Karpas-422 (cell line): ENCODE measurements around the gene CYTH3. TPM values are rescaled to one million over a fixed set of nuclear protein-coding genes. Genes with fewer than 3 reads are reported as not detected.
A peak's percentile ranks its signal among the peaks of the same experiment; 100 is the strongest.
"Not testable (repeated sequence)": the region's sequence is repeated elsewhere in the genome, so short reads cannot be mapped to it uniquely, and the experiment has no call there.

Experiments
- DNase-seq: peaks from one replicate; pipeline ENCODE4 v3.0.0-alpha.2; 2015
- H2AFZ ChIP-seq: fragments of 200-600 bp; sonication (generic); 2 replicates; pipeline ENCODE4 v1.6.1; 2014; ENCODE audit warnings: antibody characterized with exemption, low read length, mixed read lengths
- H3K27ac ChIP-seq: fragments of 200-600 bp; sonication (generic); 2 replicates; pipeline ENCODE4 v1.5.1; 2014; ENCODE audit warnings: mild to moderate bottlenecking, low read length, moderate library complexity
- H3K27me3 ChIP-seq: fragments of 200-600 bp; sonication (generic); 2 replicates; pipeline ENCODE4 v1.6.1; 2014; ENCODE audit warnings: low read length, mixed read lengths
- H3K36me3 ChIP-seq: fragments of 200-600 bp; sonication (generic); 2 replicates; pipeline ENCODE4 v1.6.1; 2014; ENCODE audit warnings: low read length, mixed read lengths; ENCODE audit not compliant: insufficient read depth
- H3K4me1 ChIP-seq: fragments of 200-600 bp; sonication (generic); 2 replicates; pipeline ENCODE4 v1.6.1; 2014; ENCODE audit warnings: mild to moderate bottlenecking, low read length, mixed read lengths
- H3K4me2 ChIP-seq: fragments of 200-600 bp; sonication (generic); 2 replicates; pipeline ENCODE4 v1.6.1; 2014; ENCODE audit warnings: low read length, low read depth, mild to moderate bottlenecking; ENCODE audit not compliant: poor library complexity, severe bottlenecking
- H3K4me3 ChIP-seq: fragments of 200-600 bp; sonication (generic); 2 replicates; pipeline ENCODE4 v1.5.1; 2014; ENCODE audit warnings: mild to moderate bottlenecking, antibody characterized with exemption, low read length, mixed read lengths
- H3K79me2 ChIP-seq: fragments of 200-600 bp; sonication (generic); 2 replicates; pipeline ENCODE4 v1.6.1; 2014; ENCODE audit warnings: mild to moderate bottlenecking, low read length, mixed read lengths
- H3K9ac ChIP-seq: fragments of 200-600 bp; sonication (generic); 2 replicates; pipeline ENCODE4 v1.6.0; 2014; ENCODE audit warnings: low read length
- H3K9me2 ChIP-seq: fragments of 200-600 bp; sonication (generic), shearing (Covaris generic); replicated peaks from 2 replicates; pipeline ENCODE4 v1.6.0; 2014; ENCODE audit warnings: mild to moderate bottlenecking, low read length, moderate library complexity; ENCODE audit not compliant: insufficient read depth
- H3K9me3 ChIP-seq: fragments of 300-700, 200-600 bp; sonication (generic); 2 replicates; pipeline ENCODE4 v1.6.1; 2014; ENCODE audit warnings: low read length, mixed read lengths
- H4K20me1 ChIP-seq: fragments of 200-600 bp; sonication (generic); 2 replicates; pipeline ENCODE4 v1.6.1; 2014; ENCODE audit warnings: mild to moderate bottlenecking, antibody characterized with exemption, low read length, low read depth; ENCODE audit not compliant: insufficient read depth
- total RNA-seq: library from RNA; depleted of rRNA; stranded (reverse); fragments of >200 nt; shearing (Covaris generic); gene quantifications from 2 replicates; pipeline ENCODE4 v1.2.3, GENCODE V29; 2014; ENCODE audit warnings: low replicate concordance

CYTH3 gene
- total RNA-seq, 1 experiment from 2014 or later: 3.0 TPM

GRCh38 chr7:6288270-6288860, 15.9 kb upstream of the CYTH3 start:
- H3K9ac ChIP-seq: no peak overlapping the region
- no peaks in the 10 kb centered on the region for H3K27me3 ChIP-seq
- H4K20me1 ChIP-seq: no peaks in the 10 kb centered on the region
- H2AFZ ChIP-seq: no peak overlapping the region
- peak; percentile 7 for DNase-seq
- no peaks in the 10 kb centered on the region for H3K79me2 ChIP-seq
- H3K4me1 ChIP-seq: no peaks in the 10 kb centered on the region
- H3K36me3 ChIP-seq: no peaks in the 10 kb centered on the region
- H3K4me2 ChIP-seq: no peak overlapping the region
- no peak overlapping the region for H3K27ac ChIP-seq
- no peak overlapping the region for H3K4me3 ChIP-seq
- H3K9me3 ChIP-seq: no peaks in the 10 kb centered on the region
- no peaks in the 10 kb centered on the region for H3K9me2 ChIP-seq

DNA sequence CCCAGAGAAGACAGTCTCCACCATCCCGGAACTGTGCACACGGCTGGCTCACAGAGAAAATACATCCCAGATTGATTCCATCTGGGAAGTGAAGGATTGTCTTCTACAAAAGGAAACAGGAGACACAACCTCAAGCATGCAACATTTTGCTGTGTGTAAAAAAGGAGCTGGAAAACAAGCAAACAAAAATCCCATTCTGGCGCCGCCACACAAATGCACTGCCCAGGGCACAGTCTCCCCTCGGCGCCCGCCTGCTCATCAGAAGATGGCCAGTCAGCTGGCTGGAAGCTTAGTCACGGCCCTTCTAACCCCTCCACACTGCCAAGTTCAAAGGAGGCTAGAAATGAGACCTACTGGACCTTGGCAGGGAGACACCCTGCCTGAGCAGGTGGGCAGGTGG, 14.1 kb upstream of the CYTH3 start:
- Histone ChIP-seq H3K4me2 (no peak overlapping the region), H3K4me1 (no peaks in the 10 kb centered on the region), H3K27ac (no peak overlapping the region), H3K36me3 (no peaks in the 10 kb centered on the region), H2AFZ (no peak overlapping the region), H3K9me3 (no peaks in the 10 kb centered on the region), H3K9ac (no peak overlapping the region), H3K4me3 (no peak overlapping the region), H3K27me3 (no peaks in the 10 kb centered on the region), H3K79me2 (no peaks in the 10 kb centered on the region), H4K20me1 (no peaks in the 10 kb centered on the region), H3K9me2 (no peaks in the 10 kb centered on the region)
- peak; percentile 29 for DNase-seq

DNA sequence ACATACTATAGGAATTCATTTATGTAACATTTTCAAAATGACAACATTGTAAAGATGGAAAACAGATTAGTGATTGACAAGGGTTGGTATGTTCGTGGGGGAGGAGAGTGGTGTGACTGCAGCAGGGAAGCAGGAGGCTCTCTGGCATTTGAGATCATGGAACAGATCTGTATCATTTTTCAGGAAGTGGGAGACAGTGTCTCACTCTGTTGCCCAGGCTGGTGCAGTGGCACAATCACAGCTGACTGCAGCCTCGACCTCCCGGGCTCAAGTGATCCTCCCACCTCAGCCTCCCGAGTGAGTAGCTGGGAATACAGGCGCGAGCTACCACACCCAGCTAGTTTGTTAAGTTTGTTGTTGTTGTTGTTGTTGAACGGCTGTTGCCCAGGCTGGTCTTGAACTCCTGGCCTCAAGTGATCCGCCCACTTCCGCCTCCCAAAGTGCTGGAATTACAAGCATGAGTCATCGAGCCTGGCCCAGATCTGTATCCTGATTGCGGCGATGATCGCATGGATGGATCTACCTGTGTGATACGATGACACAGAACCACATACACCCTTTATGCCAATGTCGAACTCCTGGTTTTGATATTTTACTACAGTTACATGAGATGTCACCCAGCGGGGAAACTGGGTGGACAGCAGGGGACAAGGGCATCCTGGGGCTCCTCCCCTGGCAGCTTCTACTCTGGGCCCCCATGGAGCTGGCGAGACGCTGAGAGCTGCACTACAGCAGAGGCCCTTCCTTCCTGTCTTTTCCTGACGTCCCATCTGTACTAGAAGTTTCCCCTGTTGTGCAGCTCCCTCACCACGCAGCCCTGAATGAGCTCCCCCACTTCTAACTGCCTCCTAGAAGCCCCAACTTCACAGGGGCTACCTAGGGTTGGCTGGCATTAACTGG, 12.3 kb upstream of the CYTH3 start:
- Histone ChIP-seq H3K27me3 (no peaks in the 10 kb centered on the region), H4K20me1 (no peaks in the 10 kb centered on the region), H3K79me2 (no peaks in the 10 kb centered on the region), H3K9ac (no peak overlapping the region), H3K36me3 (no peaks in the 10 kb centered on the region), H3K4me2 (no peak overlapping the region), H3K4me1 (no peaks in the 10 kb centered on the region), H3K9me3 (no peaks in the 10 kb centered on the region), H3K9me2 (no peaks in the 10 kb centered on the region), H2AFZ (no peak overlapping the region), H3K27ac (no peak overlapping the region), H3K4me3 (no peak overlapping the region)
- DNase-seq: peak; percentile 22

DNA sequence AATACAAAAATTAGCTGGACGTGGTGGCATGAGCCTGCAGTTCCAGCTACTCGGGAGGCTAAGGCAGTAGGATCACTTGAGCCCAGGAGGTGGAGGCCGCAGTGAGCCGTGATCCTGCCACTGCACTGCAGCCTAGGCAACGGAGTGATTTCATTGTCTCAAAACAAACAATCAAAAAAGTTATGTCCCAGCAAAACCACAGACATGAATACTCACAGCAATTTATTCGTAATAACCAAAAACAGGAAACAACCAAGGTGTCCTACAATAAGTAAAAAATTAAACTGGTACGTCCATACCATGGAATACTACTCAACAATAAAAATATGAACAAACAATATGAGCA, 11.6 kb upstream of the CYTH3 start:
- Histone ChIP-seq H3K79me2 (no peaks in the 10 kb centered on the region), H3K4me2 (no peak overlapping the region), H3K36me3 (no peaks in the 10 kb centered on the region), H2AFZ (no peak overlapping the region), H3K4me3 (no peak overlapping the region), H3K9me3 (no peaks in the 10 kb centered on the region), H3K9ac (no peak overlapping the region), H3K27me3 (no peaks in the 10 kb centered on the region), H3K4me1 (no peaks in the 10 kb centered on the region), H3K9me2 (no peaks in the 10 kb centered on the region), H4K20me1 (no peaks in the 10 kb centered on the region), H3K27ac (no peak overlapping the region)
- peak; percentile 9 for DNase-seq

- not testable (repeated sequence) for H2AFZ ChIP-seq, H3K4me1 ChIP-seq, H4K20me1 ChIP-seq, H3K79me2 ChIP-seq, H3K4me3 ChIP-seq, DNase-seq, H3K9me2 ChIP-seq, H3K9me3 ChIP-seq, H3K36me3 ChIP-seq, H3K9ac ChIP-seq, H3K27me3 ChIP-seq, H3K27ac ChIP-seq, H3K4me2 ChIP-seq
Observed at GRCh38 chr7:6283391-6284054, 11.1 kb upstream of the CYTH3 start.

DNA sequence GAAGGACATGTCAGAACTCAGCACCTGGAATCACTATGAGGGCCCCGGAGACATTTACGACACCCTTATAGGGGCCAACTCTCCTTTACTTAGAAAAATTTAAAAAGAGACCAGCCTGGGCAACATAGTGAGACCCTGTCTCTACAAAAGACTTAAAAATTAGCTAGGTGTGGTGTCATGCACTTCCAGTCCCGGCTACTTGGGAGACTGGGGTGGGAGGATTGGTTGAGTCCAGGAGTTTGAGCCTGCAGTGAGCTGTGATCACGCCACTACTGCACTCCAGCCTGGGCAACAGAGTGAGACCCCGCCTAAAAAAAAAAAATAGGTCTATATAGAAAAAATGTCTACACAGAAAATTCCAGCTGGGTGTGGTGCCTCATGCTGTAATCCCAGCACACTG, 7.5 kb upstream of the CYTH3 start:
- Histone ChIP-seq H3K4me1 (no peaks in the 10 kb centered on the region), H3K36me3 (no peaks in the 10 kb centered on the region)

DNA sequence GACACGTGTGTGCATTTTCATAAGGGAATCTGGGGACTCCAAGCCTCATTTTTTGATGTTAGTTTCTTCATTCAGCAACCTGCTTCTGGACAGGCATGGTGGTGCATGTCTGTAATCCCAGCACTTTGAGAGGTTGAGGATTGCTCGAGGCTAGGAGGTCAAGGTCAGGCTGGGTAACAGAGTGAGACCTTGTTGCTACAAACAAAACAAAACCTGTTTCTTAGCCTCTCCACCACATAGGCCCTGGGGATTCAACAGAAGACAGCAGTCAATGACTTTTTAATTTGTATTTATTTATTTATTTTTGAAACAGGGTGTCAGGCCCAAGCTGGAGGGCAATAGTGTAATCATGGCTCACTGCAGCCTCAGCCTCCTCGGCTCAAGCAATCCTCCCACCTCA, 6.9 kb upstream of the CYTH3 start:
- no peaks in the 10 kb centered on the region for H3K4me1 ChIP-seq
- H3K4me3 ChIP-seq: no peak overlapping the region
- no peaks in the 10 kb centered on the region for H3K27me3 ChIP-seq
- H4K20me1 ChIP-seq: no peaks in the 10 kb centered on the region
- H3K9me2 ChIP-seq: no peaks in the 10 kb centered on the region
- H3K9ac ChIP-seq: no peak overlapping the region
- DNase-seq: peak; percentile 25
- H3K4me2 ChIP-seq: no peak overlapping the region
- H2AFZ ChIP-seq: no peak overlapping the region
- H3K79me2 ChIP-seq: no peaks in the 10 kb centered on the region
- no peaks in the 10 kb centered on the region for H3K36me3 ChIP-seq
- H3K9me3 ChIP-seq: no peaks in the 10 kb centered on the region
- H3K27ac ChIP-seq: no peak overlapping the region

More for the DNA sequence above, 7.5 kb upstream of the CYTH3 start:
- no peaks in the 10 kb centered on the region for H3K79me2 ChIP-seq
- H3K9me2 ChIP-seq: no peaks in the 10 kb centered on the region
- H3K4me2 ChIP-seq: no peak overlapping the region
- H2AFZ ChIP-seq: no peak overlapping the region
- H3K27ac ChIP-seq: no peak overlapping the region
- no peak overlapping the region for H3K9ac ChIP-seq
- no peaks in the 10 kb centered on the region for H3K9me3 ChIP-seq
- no peaks in the 10 kb centered on the region for H4K20me1 ChIP-seq
- no peaks in the 10 kb centered on the region for H3K27me3 ChIP-seq
- no peak overlapping the region for H3K4me3 ChIP-seq
- peak; percentile 5 for DNase-seq

GRCh38 chr7:6278749-6279310, 6.4 kb upstream of the CYTH3 start:
- no peaks in the 10 kb centered on the region for H3K79me2 ChIP-seq

More at GRCh38 chr7:6278749-6279310, 6.4 kb upstream of the CYTH3 start:
- no peak overlapping the region for H3K27ac ChIP-seq
- H3K4me3 ChIP-seq: no peak overlapping the region
- H2AFZ ChIP-seq: no peak overlapping the region
- no peaks in the 10 kb centered on the region for H4K20me1 ChIP-seq
- peak; percentile 33 for DNase-seq
- no peak overlapping the region for H3K4me2 ChIP-seq
- H3K36me3 ChIP-seq: no peaks in the 10 kb centered on the region
- no peaks in the 10 kb centered on the region for H3K9me2 ChIP-seq
- no peaks in the 10 kb centered on the region for H3K9me3 ChIP-seq
- no peaks in the 10 kb centered on the region for H3K4me1 ChIP-seq
- H3K9ac ChIP-seq: no peak overlapping the region
- H3K27me3 ChIP-seq: no peaks in the 10 kb centered on the region
